Subcutaneous abdominal adipose tissue (tissue), 5 donors: ENCODE results near the gene BANP.
"Not testable (repeated sequence)": the region's sequence is repeated elsewhere in the genome, so short reads cannot be mapped to it uniquely, and the experiment has no call there.

Experiments used
- H3K27ac ChIP-seq: one replicate; pipeline ENCODE4 v1.7.0; 2013; ENCODE audit warnings: low read depth, mild to moderate bottlenecking, inconsistent platforms, low read length, moderate library complexity
- H3K27me3 ChIP-seq, 5 donors: one replicate each; pipeline ENCODE4 v1.7.0; 2013; ENCODE audit warnings: low read length in 5 of 5, inconsistent platforms in 1 of 5; ENCODE audit not compliant: control insufficient read depth in 5 of 5, insufficient read depth in 4 of 5
- H3K36me3 ChIP-seq, 5 donors: one replicate each; pipeline ENCODE4 v1.7.0; 2013; ENCODE audit warnings: low read length in 5 of 5; ENCODE audit not compliant: control insufficient read depth in 5 of 5, insufficient read depth in 5 of 5
- H3K4me1 ChIP-seq, 5 donors: one replicate each; pipeline ENCODE4 v1.7.0; 2013; ENCODE audit warnings: low read length in 5 of 5, mild to moderate bottlenecking in 3 of 5, moderate library complexity in 1 of 5; ENCODE audit not compliant: control insufficient read depth in 5 of 5, insufficient read depth in 5 of 5
- H3K4me3 ChIP-seq, 5 donors: one replicate each; pipeline ENCODE4 v1.7.0; 2013; ENCODE audit warnings: low read length in 5 of 5, low read depth in 1 of 5
- H3K9ac ChIP-seq, 5 donors: one replicate each; pipeline ENCODE4 v1.7.0; 2013; ENCODE audit warnings: low read length in 5 of 5, mild to moderate bottlenecking in 4 of 5, moderate library complexity in 3 of 5
- H3K9me3 ChIP-seq, 5 donors: one replicate each; pipeline ENCODE4 v1.7.0; 2013; ENCODE audit warnings: low read length in 5 of 5; ENCODE audit not compliant: control insufficient read depth in 5 of 5
- donor health status: healthy.
- donor health status: healthy.
- donor health status: healthy.
- donor health status: healthy.
- donor health status: healthy.

BANP gene

GRCh38 chr16:87926246-87927194, 24.7 kb upstream of the BANP start:
- Histone ChIP-seq H3K4me1 (peaks cover 0 to 11% (median 8%) of the 10 kb centered on the region in 5 donors), H3K9me3 (no peaks in the 10 kb centered on the region), H3K27ac (no peak overlapping the region), H3K4me3 (no peak overlapping the region), H3K27me3 (peaks cover 0 to 11% (median 4%) of the 10 kb centered on the region in 5 donors), H3K36me3 (no peaks in the 10 kb centered on the region), H3K9ac (no peak overlapping the region)

GRCh38 chr16:87927195-87927562, 24.1 kb upstream of the BANP start:
- H3K9me3 ChIP-seq = no peaks in the 10 kb centered on the region
- no peak overlapping the region for H3K27ac ChIP-seq
- H3K27me3 ChIP-seq = peaks cover 0 to 11% (median 8%) of the 10 kb centered on the region in 5 donors
- H3K9ac ChIP-seq = no peak overlapping the region
- H3K36me3 ChIP-seq = no peaks in the 10 kb centered on the region
- no peak overlapping the region for H3K4me3 ChIP-seq
- H3K4me1 ChIP-seq = peaks cover 0 to 9% (median 7%) of the 10 kb centered on the region in 5 donors

DNA sequence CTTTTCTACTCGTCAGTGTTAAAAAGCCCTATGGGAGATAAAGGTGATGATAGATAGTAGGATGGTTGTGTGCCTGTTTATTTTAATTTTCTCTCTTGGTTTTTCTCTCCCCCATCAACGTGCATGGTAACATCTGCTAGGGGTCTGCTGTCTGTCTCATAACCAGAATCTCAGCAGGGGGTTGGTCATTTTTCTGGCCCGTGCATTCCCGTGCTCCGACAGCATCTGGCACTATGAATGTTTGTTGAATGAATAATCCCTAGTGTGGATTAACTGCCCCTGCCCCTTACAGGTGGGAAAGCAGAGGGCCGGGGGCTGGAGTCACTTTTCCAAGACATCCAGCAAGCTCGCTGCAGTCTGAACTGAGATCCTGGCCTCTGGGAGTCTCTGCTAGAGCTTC, 21.2 kb upstream of the BANP start:
- Histone ChIP-seq H3K27me3 (peaks cover 0 to 11% (median 8%) of the 10 kb centered on the region in 5 donors), H3K36me3 (no peaks in the 10 kb centered on the region), H3K27ac (no peak overlapping the region), H3K9me3 (no peaks in the 10 kb centered on the region), H3K4me1 (no peaks in the 10 kb centered on the region), H3K4me3 (no peak overlapping the region), H3K9ac (no peak overlapping the region)

DNA sequence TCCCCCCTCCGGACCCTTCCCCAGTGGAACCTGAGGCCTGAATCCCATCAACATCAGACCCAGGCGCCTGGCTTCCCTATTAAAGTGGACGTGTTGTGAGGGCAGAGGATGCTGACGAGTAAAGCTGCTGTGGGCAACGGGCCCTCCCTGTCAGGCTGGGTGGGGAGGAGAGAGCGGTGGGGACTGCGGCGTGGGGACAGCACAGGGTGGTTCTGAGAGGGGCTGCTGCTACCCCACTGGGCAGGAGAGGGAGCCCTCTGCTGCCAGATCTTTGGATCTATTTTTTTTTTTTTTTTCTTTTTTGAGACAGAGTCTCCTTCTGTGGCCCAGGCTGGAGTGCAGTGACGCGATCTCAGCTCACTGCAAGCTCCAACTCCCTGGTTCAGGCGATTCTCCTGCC, 20.8 kb upstream of the BANP start:
- Histone ChIP-seq H3K4me1 (no peaks in the 10 kb centered on the region), H3K27me3 (peaks cover 0 to 9% (median 8%) of the 10 kb centered on the region in 5 donors), H3K27ac (no peak overlapping the region), H3K36me3 (no peaks in the 10 kb centered on the region), H3K9me3 (no peaks in the 10 kb centered on the region), H3K9ac (no peak overlapping the region), H3K4me3 (no peak overlapping the region)

- Histone ChIP-seq H3K4me3 (no peak overlapping the region), H3K36me3 (no peaks in the 10 kb centered on the region), H3K9ac (no peak overlapping the region), H3K9me3 (no peaks in the 10 kb centered on the region), H3K4me1 (no peaks in the 10 kb centered on the region), H3K27me3 (peaks cover 0 to 8% (median 6%) of the 10 kb centered on the region in 5 donors), H3K27ac (no peak overlapping the region)
Measured at GRCh38 chr16:87931504-87931903, 19.7 kb upstream of the BANP start.

DNA sequence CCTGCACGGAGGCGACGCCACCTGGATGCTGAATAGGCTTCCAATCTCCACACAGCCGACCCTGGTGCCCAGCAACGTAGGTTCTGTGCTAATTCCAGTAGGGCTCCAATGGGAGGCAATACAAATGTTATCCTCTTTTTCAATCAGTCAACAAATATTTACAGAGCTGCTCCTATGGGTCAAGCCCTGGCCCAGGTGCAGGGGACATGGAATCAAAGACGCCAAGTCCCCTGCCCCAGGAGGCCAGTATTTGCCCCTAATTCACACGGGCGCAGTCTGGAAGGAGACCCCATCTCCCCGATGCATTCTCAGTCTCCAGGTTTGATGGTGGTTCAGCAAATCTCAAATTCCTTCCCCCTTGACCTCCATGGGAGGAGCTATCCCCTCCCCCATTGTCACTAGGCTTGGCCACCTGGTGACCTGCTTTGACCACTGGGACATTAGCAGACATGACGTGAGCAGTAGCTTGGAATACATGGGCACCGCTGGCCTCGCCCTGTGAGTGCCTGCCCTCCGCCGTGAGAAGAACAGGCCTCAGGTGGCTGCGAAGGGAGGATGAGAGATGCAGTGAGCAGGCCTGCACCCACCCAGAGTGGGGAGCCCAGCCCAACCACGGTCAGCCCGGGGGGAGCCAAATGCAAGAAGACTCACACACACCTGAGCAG, 18.6 kb upstream of the BANP start:
- H3K36me3 ChIP-seq, H3K9ac ChIP-seq, H3K4me1 ChIP-seq, H3K27ac ChIP-seq, H3K9me3 ChIP-seq, H3K27me3 ChIP-seq, H3K4me3 ChIP-seq: not testable (repeated sequence)

- no peak overlapping the region for H3K27ac ChIP-seq
- peaks cover 0 to 6% (median 0%) of the 10 kb centered on the region in 5 donors for H3K27me3 ChIP-seq
- no peak overlapping the region for H3K9ac ChIP-seq
- H3K9me3 ChIP-seq = no peaks in the 10 kb centered on the region
- no peaks in the 10 kb centered on the region for H3K4me1 ChIP-seq
- H3K36me3 ChIP-seq = no peaks in the 10 kb centered on the region
- H3K4me3 ChIP-seq = no peak overlapping the region
Measured at GRCh38 chr16:87933140-87933495, 18.1 kb upstream of the BANP start.

DNA sequence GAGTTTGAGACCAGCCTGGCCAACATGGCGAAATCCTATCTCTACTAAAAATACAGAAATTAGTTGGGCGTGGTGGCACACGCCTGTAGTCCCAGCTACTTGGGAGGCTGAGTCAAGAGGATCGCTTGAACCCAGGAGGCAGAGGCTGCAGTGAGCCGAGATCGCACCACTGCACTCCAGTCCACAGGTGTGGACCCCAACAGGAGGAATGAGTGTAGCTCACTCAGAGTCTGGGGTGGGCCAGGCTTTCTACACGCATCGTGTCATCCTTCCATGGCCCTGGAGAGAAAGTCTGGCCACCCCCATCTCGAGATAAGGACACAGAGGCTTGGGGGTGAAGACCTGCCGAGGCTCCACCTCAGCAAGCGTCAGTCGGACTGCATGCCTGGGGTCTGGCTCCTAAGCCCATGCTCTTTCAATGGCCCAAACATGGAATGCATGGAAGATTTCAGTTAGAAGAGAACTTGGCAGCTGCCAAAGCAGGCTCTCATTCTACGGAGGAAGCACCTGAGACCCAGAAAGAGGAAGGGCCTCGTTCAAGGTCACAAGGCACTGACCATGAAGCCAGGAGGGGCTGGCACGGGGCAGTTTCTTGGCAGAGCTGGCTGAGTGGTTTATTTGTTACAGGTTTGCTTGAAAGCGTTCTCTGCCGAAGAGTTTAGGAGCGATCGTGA, 16.3 kb upstream of the BANP start:
- H3K27ac ChIP-seq, H3K9ac ChIP-seq, H3K4me3 ChIP-seq, H3K9me3 ChIP-seq, H3K27me3 ChIP-seq, H3K36me3 ChIP-seq, H3K4me1 ChIP-seq: not testable (repeated sequence)

DNA sequence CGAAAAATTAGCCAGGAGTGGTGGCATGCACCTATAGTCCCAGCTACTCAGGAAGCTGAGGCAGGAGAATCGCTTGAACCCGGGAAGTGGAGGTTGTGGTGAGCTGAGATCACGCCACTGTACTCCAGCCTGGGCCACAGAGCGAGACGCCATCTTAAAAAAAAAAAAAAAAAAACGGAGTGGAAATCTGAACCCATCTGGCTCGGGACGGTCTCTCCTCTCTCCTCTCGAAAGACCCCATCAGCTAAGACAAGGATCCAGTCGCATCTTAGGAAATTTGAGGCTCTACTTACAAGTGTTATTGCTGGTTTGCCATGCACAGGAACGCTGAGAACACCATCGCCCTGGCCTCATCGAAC, 15.2 kb upstream of the BANP start:
- not testable (repeated sequence) for H3K4me1 ChIP-seq, H3K9ac ChIP-seq, H3K36me3 ChIP-seq, H3K9me3 ChIP-seq, H3K27me3 ChIP-seq, H3K27ac ChIP-seq, H3K4me3 ChIP-seq
